ENCODE measurements around the gene CARM1.

CARM1 gene

GRCh38 chr19:10885201-10886169, 14.1 kb downstream of the CARM1 start:
- H3K36me3 ChIP-seq (replicated peaks), result no peaks in the 10 kb centered on the region
- no peak for DNase-seq
- in situ Hi-C loops (cut with HindIII; ENCODE audit: low pct_ligation_motif_present, low sequenced_read_pairs), result no loop called here
- no peak overlapping the region for H3K4me3 ChIP-seq (ENCODE audit: low read depth, low read length)
- no peak overlapping the region for H3K27ac ChIP-seq
- TF ChIP-seq CTCF (IDR thresholded peaks at IDR 0.05; ENCODE audit: low read depth, low read length, missing control alignments), result no peak
- H3K27me3 ChIP-seq (replicated peaks), result no peaks in the 10 kb centered on the region

GRCh38 chr19:10887616-10888367, 16.4 kb downstream of the CARM1 start:
- in situ Hi-C loops (cut with HindIII; ENCODE audit: low pct_ligation_motif_present, low sequenced_read_pairs), result no loop called here
- no peak for DNase-seq

GRCh38 chr19:10888421-10888866, 17.1 kb downstream of the CARM1 start:
- no peak overlapping the region for H3K27ac ChIP-seq
- H3K27me3 ChIP-seq (replicated peaks), result no peaks in the 10 kb centered on the region
- H3K36me3 ChIP-seq (replicated peaks), result no peaks in the 10 kb centered on the region
- TF ChIP-seq CTCF (IDR thresholded peaks at IDR 0.05; ENCODE audit: low read depth, low read length, missing control alignments), result no peak
- no peak overlapping the region for H3K4me3 ChIP-seq (ENCODE audit: low read depth, low read length)
- in situ Hi-C loops (cut with HindIII; ENCODE audit: low pct_ligation_motif_present, low sequenced_read_pairs), result no loop called here
- no peak for DNase-seq

More at GRCh38 chr19:10887616-10888367, 16.4 kb downstream of the CARM1 start:
- Histone ChIP-seq H3K36me3 (replicated peaks) (no peaks in the 10 kb centered on the region), H3K4me3 (ENCODE audit: low read depth, low read length) (no peak overlapping the region), H3K27ac (no peak overlapping the region), H3K27me3 (replicated peaks) (no peaks in the 10 kb centered on the region)
- no peak for TF ChIP-seq CTCF (IDR thresholded peaks at IDR 0.05; ENCODE audit: low read depth, low read length, missing control alignments)

GRCh38 chr19:10889880-10890279, 18.5 kb downstream of the CARM1 start:
- TF ChIP-seq CTCF (IDR thresholded peaks at IDR 0.05; ENCODE audit: low read depth, low read length, missing control alignments), result no peak
- no peaks in the 10 kb centered on the region for H3K27me3 ChIP-seq (replicated peaks)
- in situ Hi-C loops (cut with HindIII; ENCODE audit: low pct_ligation_motif_present, low sequenced_read_pairs), result no loop called here
- H3K36me3 ChIP-seq (replicated peaks), result no peaks in the 10 kb centered on the region
- no peak overlapping the region for H3K27ac ChIP-seq
- no peak for DNase-seq
- no peak overlapping the region for H3K4me3 ChIP-seq (ENCODE audit: low read depth, low read length)

DNA sequence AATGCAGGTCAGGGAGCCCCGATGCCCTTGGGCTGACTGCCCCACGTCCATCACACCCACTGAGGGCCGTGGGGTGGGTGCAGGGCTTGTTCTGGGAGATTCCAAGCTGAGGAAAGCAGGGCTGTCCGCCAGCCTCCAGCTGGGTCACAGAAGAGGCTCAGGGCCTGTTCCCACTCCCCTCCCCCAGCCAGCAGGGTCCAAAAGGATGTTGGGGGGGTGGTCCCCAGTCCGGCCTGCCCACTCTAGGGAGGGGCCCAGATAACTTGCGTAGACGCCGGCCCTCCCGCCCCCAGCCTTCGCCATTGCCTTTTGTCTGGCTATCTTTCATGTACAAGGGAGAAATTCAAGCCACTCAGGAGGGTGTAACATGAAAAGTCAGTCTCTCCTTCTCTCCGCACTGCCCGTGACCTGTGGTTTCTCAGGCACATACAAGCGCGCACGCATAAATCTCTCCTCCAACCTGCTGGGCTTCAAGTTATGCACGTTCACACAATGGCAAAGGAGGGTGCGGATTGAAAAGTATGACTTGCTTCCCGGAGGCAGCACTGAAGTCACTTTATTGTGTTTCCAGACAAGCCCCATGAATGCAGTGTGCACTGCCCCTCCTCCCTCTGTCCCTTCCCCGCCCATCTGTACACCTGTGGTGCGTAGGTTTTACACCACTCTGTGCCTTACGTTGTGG, 20.2 kb downstream of the CARM1 start:
- Histone ChIP-seq H3K4me3 (ENCODE audit: low read depth, low read length) (no peak overlapping the region), H3K36me3 (replicated peaks) (no peaks in the 10 kb centered on the region), H3K27me3 (replicated peaks) (no peaks in the 10 kb centered on the region), H3K27ac (no peak overlapping the region)
- in situ Hi-C loops (cut with HindIII; ENCODE audit: low pct_ligation_motif_present, low sequenced_read_pairs), result no loop called here
- no peak for TF ChIP-seq CTCF (IDR thresholded peaks at IDR 0.05; ENCODE audit: low read depth, low read length, missing control alignments)
- DNase-seq, result no peak

All from brain microvascular endothelial cell (primary cell).